NCI-H146 treated with DMSO at 0.1 percent for 48 hours (cell line): ENCODE measurements around the gene CYP2A6.
"Not testable (repeated sequence)": the region's sequence is repeated elsewhere in the genome, so short reads cannot be mapped to it uniquely, and the experiment has no call there.

ENCODE experiments used
- DNase-seq: peaks from one replicate; lab custom pipeline; 2025; ENCODE audit not compliant: unreplicated experiment; lab: John Stamatoyannopoulos, UW

CYP2A6 gene

GRCh38 chr19:40822704-40823553 lies 27.3 kb downstream of the CYP2A6 start:
- DNase-seq: not testable (repeated sequence)

- no peak for DNase-seq
Observed at GRCh38 chr19:40822161-40822560, 28.1 kb downstream of the CYP2A6 start.

- DNase-seq: not testable (repeated sequence)
Observed at GRCh38 chr19:40819479-40820234, 30.6 kb downstream of the CYP2A6 start.

GRCh38 chr19:40818480-40819399 lies 31.5 kb downstream of the CYP2A6 start:
- DNase-seq: peak; percentile 17

- no peak for DNase-seq
Observed at GRCh38 chr19:40815223-40815622, 35.0 kb downstream of the CYP2A6 start.

GRCh38 chr19:40813182-40813581 lies 37.1 kb downstream of the CYP2A6 start:
- DNase-seq: no peak

- not testable (repeated sequence) for DNase-seq
Observed at GRCh38 chr19:40812571-40812970, 37.7 kb downstream of the CYP2A6 start.

- DNase-seq: no peak
Observed at GRCh38 chr19:40811478-40812341, 38.5 kb downstream of the CYP2A6 start.

- peak; percentile 19 for DNase-seq
Observed at GRCh38 chr19:40810649-40811408, 39.4 kb downstream of the CYP2A6 start.

- no peak for DNase-seq
Observed at GRCh38 chr19:40810160-40810559, 40.1 kb downstream of the CYP2A6 start.

GRCh38 chr19:40809358-40810086 lies 40.7 kb downstream of the CYP2A6 start:
- DNase-seq: no peak

- DNase-seq: no peak
Observed at GRCh38 chr19:40808497-40808896, 41.8 kb downstream of the CYP2A6 start.

GRCh38 chr19:40808021-40808325 lies 42.3 kb downstream of the CYP2A6 start:
- no peak for DNase-seq

GRCh38 chr19:40807147-40808020 lies 42.9 kb downstream of the CYP2A6 start:
- no peak for DNase-seq

- no peak for DNase-seq
Observed at GRCh38 chr19:40806423-40807146, 43.7 kb downstream of the CYP2A6 start.

- no peak for DNase-seq
Observed at GRCh38 chr19:40805258-40805868, 44.9 kb downstream of the CYP2A6 start.

GRCh38 chr19:40804783-40805242 lies 45.4 kb downstream of the CYP2A6 start:
- DNase-seq: no peak
